Thyroid gland (tissue), 4 donors: ENCODE measurements around the gene CTNS. TPM values are rescaled to one million over a fixed set of nuclear protein-coding genes. Genes with fewer than 3 reads are reported as not detected.
A peak's percentile ranks its signal among the peaks of the same experiment; 100 is the strongest.

Experiments
- DNase-seq, 2 donors: peaks; one replicate each; pipeline ENCODE4 v3.0.0-alpha.2; 2019
- H3K27ac ChIP-seq, 3 donors: fragments of 200-600 bp; sonication (generic); 1 replicate in 2 of 3; 2 replicates in 1 of 3; pipeline ENCODE4 v1.5.1; 2016 to 2019; ENCODE audit warnings: mild to moderate bottlenecking in 1 of 3, moderate library complexity in 1 of 3
- H3K27me3 ChIP-seq: fragments of 200-600 bp; sonication (generic); one replicate; pipeline ENCODE4 v1.5.1; 2019
- H3K36me3 ChIP-seq, 2 donors: fragments of 200-600 bp; sonication (generic); one replicate each; pipeline ENCODE4 v1.5.1; 2016 to 2019
- H3K4me1 ChIP-seq, 2 donors: fragments of 200-600 bp; sonication (generic); one replicate each; pipeline ENCODE4 v1.5.1; 2017 to 2019
- H3K4me3 ChIP-seq, 3 donors: fragments of 200-600 bp; sonication (generic); replicated peaks in 1 of 3; 1 replicate in 2 of 3; 2 replicates in 1 of 3; pipeline ENCODE4 v1.5.1; 2016; ENCODE audit warnings: mild to moderate bottlenecking in 1 of 3
- H3K9me3 ChIP-seq: fragments of 200-600 bp; sonication (generic); one replicate; pipeline ENCODE4 v1.5.1; 2017
- POLR2A ChIP-seq, 2 donors: fragments of 450-650 bp; IDR thresholded peaks; one replicate each; pipeline ENCODE4 v1.6.1; 2017; ENCODE audit warnings: antibody characterized with exemption in 2 of 2, mild to moderate bottlenecking in 2 of 2, moderate library complexity in 1 of 2
- WGBS, 2 donors: methylation state at CpG; one replicate each; pipeline ENCODE4 v1.1.5; 2017; 5-methylcytosine and 5-hydroxymethylcytosine counted together
- intact Hi-C: fragments of 100-400 bp; cut with DNase I; formaldehyde crosslinking; loops from one replicate; pipeline ENCODE4 v1.15.1; 2023
- total RNA-seq, 4 donors: library from RNA; depleted of rRNA; stranded (reverse); fragments of >200 nt; gene quantifications; one replicate each; pipeline ENCODE4 v1.2.3, GENCODE V29; 2016
- TF ChIP-seq, protein P1 (sequence below), 6 experiments: fragments of 200-600 bp in 3 of 6; fragments of 450-650 bp in 3 of 6; sonication (generic) in 3 of 6; IDR thresholded peaks; one replicate each; pipeline ENCODE4 v1.5.1; 2016 to 2019; ENCODE audit warnings: antibody characterized with exemption in 6 of 6, mild to moderate bottlenecking in 2 of 6, inconsistent platforms in 1 of 6, moderate library complexity in 1 of 6

Gene CTNS
- total RNA-seq, 4 donors from 2014 or later = 21.4 to 36.6 (median 28.6) TPM

DNA sequence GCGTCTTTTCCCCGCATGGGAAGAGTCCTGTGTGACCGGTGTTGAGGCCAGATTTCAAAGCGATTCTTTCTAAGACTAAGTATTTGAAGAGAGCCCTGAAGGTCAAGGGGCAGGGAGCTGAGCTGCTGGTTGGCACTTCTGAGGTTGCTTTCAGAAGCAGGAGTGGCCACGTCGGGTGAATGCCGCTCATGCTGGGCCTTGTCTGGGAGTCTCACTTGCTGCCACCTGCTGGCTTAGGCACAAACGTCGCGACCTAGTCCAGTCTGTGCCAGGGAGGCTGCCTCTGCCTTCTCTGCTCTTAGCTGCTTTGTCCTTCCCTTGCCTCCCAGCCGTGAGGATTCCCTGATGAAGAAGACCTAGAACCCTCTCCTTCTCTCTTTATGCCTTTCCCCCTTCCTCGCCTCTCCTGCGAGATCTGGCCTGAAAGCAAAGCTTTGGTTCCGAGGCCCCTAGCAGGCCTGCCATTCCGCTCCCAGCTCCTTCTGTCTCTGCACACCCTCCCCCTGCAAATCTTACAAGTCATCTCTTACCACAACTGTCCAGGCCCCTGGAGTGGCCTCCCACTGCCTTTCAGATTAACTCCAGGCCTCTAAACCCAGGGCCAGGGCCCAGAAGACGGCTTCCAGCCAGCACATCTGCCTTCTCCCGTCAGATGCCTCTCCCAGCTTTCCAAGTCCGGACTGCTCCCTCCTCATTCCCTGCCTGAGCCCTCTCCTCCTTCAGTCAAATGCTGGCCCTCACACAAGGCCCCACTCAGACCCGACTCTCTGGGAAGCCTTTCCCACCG is 11.4 kb downstream of the CTNS start:
- peak; percentile 35 to 54 for DNase-seq
- H3K4me3 ChIP-seq = no peak overlapping the region
- H3K27ac ChIP-seq = no peak overlapping the region
- TF ChIP-seq, protein P1, sequence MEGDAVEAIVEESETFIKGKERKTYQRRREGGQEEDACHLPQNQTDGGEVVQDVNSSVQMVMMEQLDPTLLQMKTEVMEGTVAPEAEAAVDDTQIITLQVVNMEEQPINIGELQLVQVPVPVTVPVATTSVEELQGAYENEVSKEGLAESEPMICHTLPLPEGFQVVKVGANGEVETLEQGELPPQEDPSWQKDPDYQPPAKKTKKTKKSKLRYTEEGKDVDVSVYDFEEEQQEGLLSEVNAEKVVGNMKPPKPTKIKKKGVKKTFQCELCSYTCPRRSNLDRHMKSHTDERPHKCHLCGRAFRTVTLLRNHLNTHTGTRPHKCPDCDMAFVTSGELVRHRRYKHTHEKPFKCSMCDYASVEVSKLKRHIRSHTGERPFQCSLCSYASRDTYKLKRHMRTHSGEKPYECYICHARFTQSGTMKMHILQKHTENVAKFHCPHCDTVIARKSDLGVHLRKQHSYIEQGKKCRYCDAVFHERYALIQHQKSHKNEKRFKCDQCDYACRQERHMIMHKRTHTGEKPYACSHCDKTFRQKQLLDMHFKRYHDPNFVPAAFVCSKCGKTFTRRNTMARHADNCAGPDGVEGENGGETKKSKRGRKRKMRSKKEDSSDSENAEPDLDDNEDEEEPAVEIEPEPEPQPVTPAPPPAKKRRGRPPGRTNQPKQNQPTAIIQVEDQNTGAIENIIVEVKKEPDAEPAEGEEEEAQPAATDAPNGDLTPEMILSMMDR (IDR thresholded peaks at IDR 0.05) = peak in 2 of 6 experiments; percentile 8 to 27
- no peak for TF ChIP-seq POLR2A (IDR thresholded peaks at IDR 0.05)
- peaks cover 0 to 4% of the 10 kb centered on the region in 2 donors for H3K36me3 ChIP-seq
- no peaks in the 10 kb centered on the region for H3K4me1 ChIP-seq
- no peaks in the 10 kb centered on the region for H3K9me3 ChIP-seq
- no peaks in the 10 kb centered on the region for H3K27me3 ChIP-seq
- 64 to 72% methylated on average over 20 of the region's 20 CpGs for WGBS, 2 donors
- intact Hi-C loops = no loop called here

DNA sequence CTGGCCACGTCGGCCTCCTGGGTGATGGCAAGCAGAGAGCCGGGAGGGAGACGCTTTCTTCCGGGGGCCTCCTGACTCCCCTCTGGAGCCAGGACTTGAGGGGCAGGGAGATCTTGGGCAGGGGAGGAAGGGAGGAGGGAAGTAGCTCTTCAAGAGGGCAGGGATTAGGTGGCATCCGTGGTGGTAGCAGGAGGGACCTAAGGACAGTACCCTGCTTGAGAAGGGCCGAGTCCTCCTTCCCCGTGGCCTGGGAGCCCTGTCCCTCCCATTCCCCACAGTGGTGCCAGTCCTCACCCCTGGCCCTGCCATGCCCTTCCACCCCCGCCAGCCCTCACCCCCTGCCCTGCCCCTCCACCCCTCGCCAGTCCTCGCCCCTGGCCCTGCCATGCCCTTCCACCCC is 19.2 kb downstream of the CTNS start:
- DNase-seq = no peak
- Histone ChIP-seq H3K27me3 (no peaks in the 10 kb centered on the region), H3K27ac (no peak overlapping the region), H3K9me3 (no peaks in the 10 kb centered on the region), H3K4me1 (peaks cover 0 to 11% of the 10 kb centered on the region in 2 donors), H3K4me3 (no peak overlapping the region), H3K36me3 (no peaks in the 10 kb centered on the region)
- TF ChIP-seq, protein P1 (IDR thresholded peaks at IDR 0.05) = no peak
- TF ChIP-seq POLR2A (IDR thresholded peaks at IDR 0.05) = no peak
- WGBS, 2 donors = 81 to 92% methylated on average over 11 of the region's 11 CpGs
- intact Hi-C loops = no loop called here

DNA sequence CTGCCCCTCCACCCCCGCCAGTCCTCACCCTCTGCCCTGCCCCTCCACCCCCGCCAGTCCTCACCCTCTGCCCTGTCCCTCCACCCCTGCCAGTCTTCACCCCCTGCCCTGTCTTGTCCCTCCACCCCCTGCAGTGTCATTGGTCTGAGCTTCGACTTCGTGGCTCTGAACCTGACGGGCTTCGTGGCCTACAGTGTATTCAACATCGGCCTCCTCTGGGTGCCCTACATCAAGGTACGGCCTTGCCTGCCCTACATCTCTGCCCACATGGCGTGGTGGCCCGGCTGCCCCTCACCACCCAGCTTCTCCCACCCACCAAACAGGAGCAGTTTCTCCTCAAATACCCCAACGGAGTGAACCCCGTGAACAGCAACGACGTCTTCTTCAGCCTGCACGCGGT is 19.8 kb downstream of the CTNS start:
- H3K36me3 ChIP-seq = no peaks in the 10 kb centered on the region
- WGBS, 2 donors = 88 to 89% methylated on average over 14 of the region's 16 CpGs
- H3K4me1 ChIP-seq = peaks cover 0 to 11% of the 10 kb centered on the region in 2 donors
- no peak overlapping the region for H3K27ac ChIP-seq
- no peaks in the 10 kb centered on the region for H3K27me3 ChIP-seq
- no peak for TF ChIP-seq POLR2A (IDR thresholded peaks at IDR 0.05)
- TF ChIP-seq, protein P1 (IDR thresholded peaks at IDR 0.05) = no peak
- no peak for DNase-seq
- no peaks in the 10 kb centered on the region for H3K9me3 ChIP-seq
- H3K4me3 ChIP-seq = no peak overlapping the region
- intact Hi-C loops = no loop called here

DNA sequence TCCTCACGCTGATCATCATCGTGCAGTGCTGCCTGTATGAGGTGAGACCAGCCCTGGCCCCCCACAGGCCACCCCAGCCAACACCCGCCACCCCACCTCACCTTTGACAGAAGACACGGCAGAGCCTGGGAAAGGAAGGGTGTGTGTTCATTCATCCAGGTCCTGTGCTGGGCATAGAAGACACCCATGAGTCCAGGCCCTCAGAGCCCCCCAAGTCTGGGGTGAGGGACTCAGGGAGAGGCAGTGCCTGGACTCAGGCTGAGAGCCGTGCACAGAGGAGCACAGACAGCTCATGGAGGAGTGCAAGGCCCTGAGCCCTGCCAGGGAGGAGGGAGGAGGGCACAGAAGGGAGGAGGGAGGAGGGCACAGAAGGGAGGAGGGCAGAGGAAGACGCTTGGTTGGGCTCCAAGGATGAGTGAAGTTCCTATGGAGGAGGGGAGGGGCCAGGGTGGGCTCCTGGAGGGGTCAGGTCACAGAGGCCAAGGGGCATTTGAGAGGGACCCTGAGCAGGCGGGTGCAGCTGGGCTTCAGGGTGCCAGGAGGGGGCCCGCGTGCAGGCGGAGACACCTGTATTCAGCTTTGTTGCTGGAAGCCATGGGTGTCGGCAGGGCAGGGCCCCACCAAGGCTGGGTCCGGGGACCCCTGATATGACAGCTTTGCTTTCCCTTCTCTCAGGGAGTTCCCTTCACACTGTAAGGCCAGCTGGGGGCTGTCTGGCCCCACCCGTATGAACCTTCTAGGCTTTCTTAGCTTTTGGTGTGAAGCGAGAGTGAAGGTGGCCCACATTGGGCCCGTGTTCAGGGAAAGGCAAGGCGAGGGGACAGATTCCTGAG is 20.4 kb downstream of the CTNS start:
- Histone ChIP-seq H3K9me3 (no peaks in the 10 kb centered on the region), H3K4me1 (peaks cover 0 to 11% of the 10 kb centered on the region in 2 donors), H3K4me3 (no peak overlapping the region), H3K36me3 (no peaks in the 10 kb centered on the region), H3K27ac (no peak overlapping the region), H3K27me3 (no peaks in the 10 kb centered on the region)
- TF ChIP-seq POLR2A (IDR thresholded peaks at IDR 0.05) = no peak
- TF ChIP-seq, protein P1 (IDR thresholded peaks at IDR 0.05) = no peak
- WGBS, 2 donors = 84 to 86% methylated on average over 16 of the region's 16 CpGs
- intact Hi-C loops = no loop called here
- no peak for DNase-seq

DNA sequence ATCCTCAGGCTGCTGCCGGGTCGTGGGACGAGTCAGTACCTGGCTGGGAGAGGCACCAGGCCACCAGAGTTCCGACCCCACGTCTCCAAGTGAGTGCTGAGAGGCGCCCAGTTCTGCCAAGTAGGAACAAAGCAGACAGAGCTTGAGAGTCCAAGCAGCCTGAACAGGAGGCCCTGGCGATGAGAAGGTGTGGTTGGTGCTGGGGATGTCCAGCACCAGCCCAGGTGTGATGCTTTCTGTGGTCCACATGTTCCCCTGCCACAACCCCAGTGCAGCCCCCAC is 21.0 kb downstream of the CTNS start:
- Histone ChIP-seq H3K36me3 (no peaks in the 10 kb centered on the region), H3K27ac (no peak overlapping the region), H3K4me1 (peaks cover 0 to 11% of the 10 kb centered on the region in 2 donors), H3K27me3 (no peaks in the 10 kb centered on the region), H3K9me3 (no peaks in the 10 kb centered on the region), H3K4me3 (no peak overlapping the region)
- intact Hi-C loops = no loop called here
- DNase-seq = no peak
- TF ChIP-seq, protein P1 (IDR thresholded peaks at IDR 0.05) = no peak
- TF ChIP-seq POLR2A (IDR thresholded peaks at IDR 0.05) = no peak
- WGBS, 2 donors = 77 to 78% methylated on average over 6 to 7 of the region's 7 CpGs
